ENCODE results near the gene CYREN. TPM values are rescaled to one million over a fixed set of nuclear protein-coding genes. Genes with fewer than 3 reads are reported as not detected.

The CYREN gene
- total RNA-seq, 1 donor from 2014 or later: 26.9 TPM

- Histone ChIP-seq H3K27ac (no peak overlapping the region), H3K9me3 (ENCODE audit: low read depth) (peaks cover 8% of the 10 kb centered on the region), H3F3A (ENCODE audit: low read depth) (no peaks in the 10 kb centered on the region), H3K4me2 (no peak overlapping the region), H3K27me3 (no peaks in the 10 kb centered on the region), H3K9ac (no peak overlapping the region), H3K4me1 (no peaks in the 10 kb centered on the region), H3K36me3 (no peaks in the 10 kb centered on the region), H3K4me3 (no peak overlapping the region), H4K20me1 (ENCODE audit: low read depth) (no peaks in the 10 kb centered on the region), H3K79me2 (ENCODE audit: low read depth) (no peaks in the 10 kb centered on the region), H2AFZ (replicated peaks) (no peak overlapping the region)
- Mint-ChIP-seq H3K4me1 (no peaks in the 10 kb centered on the region), H3K4me3 (no peak overlapping the region), H3K27ac (no peak overlapping the region), H3K27me3 (ENCODE audit: insufficient read depth, low read depth) (peaks cover 4% of the 10 kb centered on the region), H3K9me3 (peaks cover 22% of the 10 kb centered on the region), H3K36me3 (peaks cover 30% of the 10 kb centered on the region)
- no peak for TF ChIP-seq EZH2phosphoT487 (IDR thresholded peaks at IDR 0.05)
- DNase-seq (ENCODE audit: low spot score): no peak
Measured at GRCh38 chr7:135184254-135184841, 13.8 kb upstream of the CYREN start.

- Histone ChIP-seq H3K9me3 (ENCODE audit: low read depth) (peaks cover 8% of the 10 kb centered on the region), H3K27ac (no peak overlapping the region), H3K36me3 (no peaks in the 10 kb centered on the region), H4K20me1 (ENCODE audit: low read depth) (no peaks in the 10 kb centered on the region), H3K4me3 (no peak overlapping the region), H3K27me3 (no peaks in the 10 kb centered on the region), H3K4me2 (no peak overlapping the region), H3F3A (ENCODE audit: low read depth) (peaks cover 3% of the 10 kb centered on the region), H3K9ac (no peak overlapping the region), H3K4me1 (no peaks in the 10 kb centered on the region), H2AFZ (replicated peaks) (no peak overlapping the region), H3K79me2 (ENCODE audit: low read depth) (no peaks in the 10 kb centered on the region)
- Mint-ChIP-seq H3K36me3 (peaks cover 32% of the 10 kb centered on the region), H3K9me3 (peaks cover 22% of the 10 kb centered on the region), H3K27me3 (ENCODE audit: insufficient read depth, low read depth) (peaks cover 6% of the 10 kb centered on the region), H3K4me3 (no peak overlapping the region), H3K27ac (no peak overlapping the region), H3K4me1 (no peaks in the 10 kb centered on the region)
- no peak for DNase-seq (ENCODE audit: low spot score)
- TF ChIP-seq EZH2phosphoT487 (IDR thresholded peaks at IDR 0.05): no peak
- no peak for TF ChIP-seq CTCF (IDR thresholded peaks at IDR 0.05)
- TF ChIP-seq EZH2 (IDR thresholded peaks at IDR 0.05): no peak
Measured at GRCh38 chr7:135183478-135183877, 13.0 kb upstream of the CYREN start.

GRCh38 chr7:135181929-135182678 lies 11.6 kb upstream of the CYREN start:
- H3K27ac Mint-ChIP-seq: no peak overlapping the region
- Histone ChIP-seq H3K27me3 (no peaks in the 10 kb centered on the region), H3K9me3 (ENCODE audit: low read depth) (peaks cover 8% of the 10 kb centered on the region), H3K27ac (no peak overlapping the region), H3F3A (ENCODE audit: low read depth) (peaks cover 13% of the 10 kb centered on the region), H3K4me2 (no peak overlapping the region), H3K4me1 (peaks cover 11% of the 10 kb centered on the region), H3K79me2 (ENCODE audit: low read depth) (no peaks in the 10 kb centered on the region), H3K4me3 (no peak overlapping the region), H3K36me3 (no peaks in the 10 kb centered on the region), H4K20me1 (ENCODE audit: low read depth) (no peaks in the 10 kb centered on the region), H2AFZ (replicated peaks) (no peak overlapping the region), H3K9ac (no peak overlapping the region)
- peaks cover 22% of the 10 kb centered on the region for H3K9me3 Mint-ChIP-seq
- H3K4me1 Mint-ChIP-seq: peaks cover 4% of the 10 kb centered on the region
- peaks cover 32% of the 10 kb centered on the region for H3K36me3 Mint-ChIP-seq
- H3K27me3 Mint-ChIP-seq (ENCODE audit: insufficient read depth, low read depth): peaks cover 6% of the 10 kb centered on the region
- no peak overlapping the region for H3K4me3 Mint-ChIP-seq
- no peak for TF ChIP-seq EZH2 (IDR thresholded peaks at IDR 0.05)
- no peak for TF ChIP-seq CTCF (IDR thresholded peaks at IDR 0.05)
- TF ChIP-seq EZH2phosphoT487 (IDR thresholded peaks at IDR 0.05): no peak
- no peak for DNase-seq (ENCODE audit: low spot score)

Measured in neural progenitor cell (in vitro differentiated cells).